WTC11 (cell line): ENCODE measurements around the gene PCSK5. TPM values are rescaled to one million over a fixed set of nuclear protein-coding genes. Genes with fewer than 3 reads are reported as not detected.
A peak's percentile ranks its signal among the peaks of the same experiment; 100 is the strongest.

Source experiments
- ATAC-seq: fragments of 200-7000 bp; cut with Tn5 transposase; 2 replicates; pipeline ENCODE4 v1.10.0; 2021; ENCODE audit warnings: mild to moderate bottlenecking, moderate library complexity
- CTCF ChIA-PET: fragments of 300-600 bp; sonication (Branson Sonifier 250); formaldehyde crosslinking; loops from one replicate; lab custom pipeline; 2021; ENCODE audit warnings: antibody characterized with exemption; lab: Charles Lee
- POLR2A ChIA-PET: fragments of 350-600 bp; sonication (Branson Sonifier 250); formaldehyde crosslinking; loops from one replicate; lab custom pipeline; 2021; ENCODE audit warnings: antibody characterized with exemption; lab: Charles Lee
- DNase-seq: peaks from one replicate; pipeline ENCODE4 v3.0.0; 2021; ENCODE audit warnings: low spot score
- H3K27ac Mint-ChIP-seq: 2 replicates; pipeline ENCODE4 v1.8.0; 2021; ENCODE audit warnings: mixed read lengths
- H3K27me3 Mint-ChIP-seq: 2 replicates; pipeline ENCODE4 v1.8.0; 2021; ENCODE audit warnings: low read depth, mild to moderate bottlenecking, moderate library complexity, mixed read lengths
- H3K36me3 Mint-ChIP-seq: 2 replicates; pipeline ENCODE4 v1.8.0; 2021; ENCODE audit warnings: mixed read lengths
- H3K4me1 Mint-ChIP-seq: 2 replicates; pipeline ENCODE4 v1.8.0; 2022; ENCODE audit warnings: mixed read lengths
- H3K4me3 Mint-ChIP-seq: 2 replicates; pipeline ENCODE4 v1.8.0; 2021; ENCODE audit warnings: mild to moderate bottlenecking, moderate library complexity, mixed read lengths
- H3K9me3 Mint-ChIP-seq: 2 replicates; pipeline ENCODE4 v1.8.0; 2021; ENCODE audit warnings: mixed read lengths
- AFF4 ChIP-seq: sonication (generic); formaldehyde crosslinking; IDR thresholded peaks from 2 replicates; pipeline ENCODE4 v1.8.1; 2023; ENCODE audit warnings: mild to moderate bottlenecking, missing genetic modification reagents, borderline replicate concordance
- CDX4 ChIP-seq: fragments of 250-450 bp; sonication (Bioruptor Pico); IDR thresholded peaks from 2 replicates; pipeline ENCODE4 v1.9.0; 2021; ENCODE audit warnings: moderate library complexity, mild to moderate bottlenecking, inconsistent platforms, borderline replicate concordance
- E2F1 ChIP-seq: sonication (generic); formaldehyde crosslinking; IDR thresholded peaks from 2 replicates; pipeline ENCODE4 v1.8.0; 2022; ENCODE audit warnings: mild to moderate bottlenecking, missing genetic modification reagents
- E2F4 ChIP-seq: sonication (generic); formaldehyde crosslinking; IDR thresholded peaks from 2 replicates; pipeline ENCODE4 v1.8.1; 2022; ENCODE audit warnings: low read depth, mild to moderate bottlenecking, moderate library complexity, missing genetic modification reagents, borderline replicate concordance
- FOXJ3 ChIP-seq: sonication (generic); formaldehyde crosslinking; IDR thresholded peaks from 2 replicates; pipeline ENCODE4 v1.9.0; 2021; ENCODE audit warnings: missing genetic modification reagents, mild to moderate bottlenecking, borderline replicate concordance
- GRHL2 ChIP-seq: fragments of 250-450 bp; sonication (Bioruptor Pico); IDR thresholded peaks from 2 replicates; pipeline ENCODE4 v1.8.0; 2022; ENCODE audit warnings: mild to moderate bottlenecking, moderate library complexity; ENCODE audit not compliant: insufficient replicate concordance, severe bottlenecking
- NFATC4 ChIP-seq: fragments of 250-450 bp; sonication (Bioruptor Pico); IDR thresholded peaks from 2 replicates; pipeline ENCODE4 v1.9.0; 2021; ENCODE audit warnings: mild to moderate bottlenecking
- NR1H2 ChIP-seq: sonication (generic); formaldehyde crosslinking; IDR thresholded peaks from 2 replicates; pipeline ENCODE4 v1.9.0; 2021; ENCODE audit warnings: mild to moderate bottlenecking, moderate library complexity, missing genetic modification reagents
- NR2C2 ChIP-seq: sonication (generic); formaldehyde crosslinking; IDR thresholded peaks from 2 replicates; pipeline ENCODE4 v1.8.0; 2022; ENCODE audit warnings: mild to moderate bottlenecking, missing genetic modification reagents
- OVOL2 ChIP-seq: fragments of 250-450 bp; sonication (Bioruptor Pico); IDR thresholded peaks from 2 replicates; pipeline ENCODE4 v1.9.0; 2021; ENCODE audit warnings: mild to moderate bottlenecking, borderline replicate concordance
- STAT6 ChIP-seq: sonication (generic); formaldehyde crosslinking; conservative IDR thresholded peaks from 2 replicates; pipeline ENCODE4 v1.8.1; 2023; ENCODE audit warnings: mild to moderate bottlenecking, low read depth, missing genetic modification reagents, moderate library complexity
- TCF7 ChIP-seq: sonication (generic); formaldehyde crosslinking; IDR thresholded peaks from 2 replicates; pipeline ENCODE4 v1.8.0; 2022; ENCODE audit warnings: mild to moderate bottlenecking, low read depth, missing genetic modification reagents, moderate library complexity
- TEAD1 ChIP-seq: sonication (generic); formaldehyde crosslinking; IDR thresholded peaks from 2 replicates; pipeline ENCODE4 v1.8.0; 2022; ENCODE audit warnings: mild to moderate bottlenecking, missing genetic modification reagents
- ZBTB21 ChIP-seq: sonication (generic); formaldehyde crosslinking; IDR thresholded peaks from 2 replicates; pipeline ENCODE4 v1.8.1; 2023; ENCODE audit warnings: mild to moderate bottlenecking, missing genetic modification reagents, borderline replicate concordance
- ZNF317 ChIP-seq: sonication (generic); formaldehyde crosslinking; IDR thresholded peaks from 2 replicates; pipeline ENCODE4 v1.8.1; 2023; ENCODE audit warnings: low read depth, mild to moderate bottlenecking, moderate library complexity, missing genetic modification reagents, borderline replicate concordance
- ZNF671 ChIP-seq: fragments of 250-450 bp; sonication (Bioruptor Pico); IDR thresholded peaks from 2 replicates; pipeline ENCODE4 v1.8.0; 2021; ENCODE audit warnings: mild to moderate bottlenecking
- total RNA-seq: library from RNA; stranded (reverse); gene quantifications from 3 replicates; pipeline ENCODE4 v1.2.3, GENCODE V29; 2021

The PCSK5 gene
- total RNA-seq, 1 experiment from 2014 or later = 30.6 TPM

- no peaks in the 10 kb centered on the region for H3K9me3 Mint-ChIP-seq
- CTCF ChIA-PET = interaction anchor here (0.6 kb wide), 1 partner anchor 17 kb away, joined by 3 read pairs; no protein-coding TSS in a partner anchor
- POLR2A ChIA-PET = interaction anchor here (0.5 kb wide), 1 partner anchor 701 kb away, joined by 3 read pairs; no protein-coding TSS in a partner anchor
- peaks cover 26% of the 10 kb centered on the region for H3K36me3 Mint-ChIP-seq
- ATAC-seq (no peak), DNase-seq (no peak)
- peaks cover 51% of the 10 kb centered on the region for H3K4me1 Mint-ChIP-seq
- peak overlapping the region; percentile 30; the same call in 1 of the 2 replicates for H3K27ac Mint-ChIP-seq
- H3K27me3 Mint-ChIP-seq = no peaks in the 10 kb centered on the region
- TF ChIP-seq NR1H2 (CRISPR knock-in tag) (no peak), ZNF317 (CRISPR knock-in tag) (no peak)
- H3K4me3 Mint-ChIP-seq = no peak overlapping the region
Measured at GRCh38 chr9:76158713-76159112, 268.2 kb downstream of the PCSK5 start.

GRCh38 chr9:76159293-76159926, 268.9 kb downstream of the PCSK5 start:
- ChIA-PET CTCF (interaction anchor here (0.5 kb wide), 1 partner anchor 16 kb away, joined by 4 read pairs; no protein-coding TSS in a partner anchor), POLR2A (interaction anchor here (0.6 kb wide), 1 partner anchor 1290 kb away, joined by 3 read pairs; no protein-coding TSS in a partner anchor)
- Mint-ChIP-seq H3K4me3 (no peak overlapping the region), H3K4me1 (peaks cover 51% of the 10 kb centered on the region), H3K9me3 (no peaks in the 10 kb centered on the region), H3K36me3 (peaks cover 26% of the 10 kb centered on the region), H3K27me3 (no peaks in the 10 kb centered on the region), H3K27ac (peak overlapping the region; percentile 30; the same call in 1 of the 2 replicates)
- no peak for DNase-seq
- TF ChIP-seq TCF7 (CRISPR knock-in tag) = no peak
- no peak for TF ChIP-seq STAT6 (CRISPR knock-in tag)
- TF ChIP-seq FOXJ3 (CRISPR knock-in tag) = no peak
- TF ChIP-seq ZNF671 (CRISPR knock-in tag) = no peak
- no peak for TF ChIP-seq NFATC4 (CRISPR knock-in tag)
- no peak for TF ChIP-seq AFF4 (CRISPR knock-in tag)
- no peak for TF ChIP-seq E2F1
- TF ChIP-seq ZBTB21 (CRISPR knock-in tag) = no peak
- TF ChIP-seq TEAD1 (CRISPR knock-in tag) = no peak
- TF ChIP-seq NR2C2 (CRISPR knock-in tag) = no peak
- TF ChIP-seq CDX4 (CRISPR knock-in tag) = no peak
- TF ChIP-seq E2F4 (CRISPR knock-in tag) = no peak
- TF ChIP-seq OVOL2 = no peak
- TF ChIP-seq GRHL2 (CRISPR knock-in tag) = no peak
- ATAC-seq = no peak
